Measurements from ENCODE around the gene ARMC12.
"Not testable (repeated sequence)": the region's sequence is repeated elsewhere in the genome, so short reads cannot be mapped to it uniquely, and the experiment has no call there.

The ARMC12 gene

GRCh38 chr6:35734319-35734718 is 2.5 kb upstream of the ARMC12 start:
- not testable (repeated sequence) for DNase-seq (ENCODE audit: low read depth in 1 of 2, low spot score in 1 of 2)

DNA sequence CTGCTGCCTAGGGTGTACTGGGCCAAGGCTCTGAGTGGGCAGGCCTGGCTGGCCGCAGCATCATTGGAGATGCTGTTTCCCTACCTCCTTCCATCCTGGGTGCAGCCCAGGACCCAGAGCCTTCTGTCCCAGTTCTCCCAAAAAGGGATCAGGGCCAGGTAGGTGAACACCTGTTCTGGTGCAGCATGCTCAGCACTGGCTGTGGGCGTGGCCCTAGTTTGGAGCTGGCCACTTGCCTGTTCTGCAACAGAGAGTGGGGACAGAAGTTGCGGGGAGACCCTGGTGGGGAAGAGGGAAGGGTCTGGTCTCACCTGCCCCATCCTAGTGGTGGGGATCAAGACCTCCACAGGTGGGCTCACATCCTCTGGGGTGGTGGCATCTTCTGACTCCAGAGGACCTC is 1.4 kb upstream of the ARMC12 start:
- no peak for DNase-seq (ENCODE audit: low read depth in 1 of 2, low spot score in 1 of 2)

DNA sequence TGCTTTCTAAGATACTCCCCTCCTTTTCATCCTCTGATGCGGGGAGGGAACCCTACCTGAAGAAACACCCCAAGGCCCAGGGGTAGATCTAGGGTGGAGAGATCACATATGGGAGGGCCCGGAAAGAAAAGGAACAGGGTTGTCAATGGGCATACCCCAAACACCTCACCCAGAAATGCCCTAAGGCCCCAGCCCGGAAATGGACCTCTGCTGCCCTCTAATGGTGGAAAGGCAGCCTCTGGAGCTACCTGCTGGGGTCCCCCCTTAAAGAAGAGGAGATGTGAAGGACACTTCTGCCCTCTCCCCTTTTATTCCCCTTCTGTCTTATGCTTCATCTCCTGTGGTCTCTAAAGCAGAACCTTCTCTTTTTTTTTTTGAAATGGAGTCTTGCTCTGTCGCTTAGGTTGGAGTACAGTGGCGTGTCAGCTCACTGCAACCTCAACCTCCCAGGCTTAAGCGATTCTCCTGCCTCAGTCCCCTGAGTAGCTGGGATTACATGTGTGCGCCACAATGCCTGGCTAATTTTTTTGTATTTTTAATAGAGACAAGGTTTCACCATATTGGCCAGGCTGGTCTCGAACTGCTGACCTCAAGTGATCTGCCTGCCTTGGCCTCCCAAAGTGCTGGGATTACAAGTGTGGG is 458 bp upstream of the ARMC12 start:
- DNase-seq (ENCODE audit: low read depth in 1 of 2, low spot score in 1 of 2), result peak; percentile 73 to 80

DNA sequence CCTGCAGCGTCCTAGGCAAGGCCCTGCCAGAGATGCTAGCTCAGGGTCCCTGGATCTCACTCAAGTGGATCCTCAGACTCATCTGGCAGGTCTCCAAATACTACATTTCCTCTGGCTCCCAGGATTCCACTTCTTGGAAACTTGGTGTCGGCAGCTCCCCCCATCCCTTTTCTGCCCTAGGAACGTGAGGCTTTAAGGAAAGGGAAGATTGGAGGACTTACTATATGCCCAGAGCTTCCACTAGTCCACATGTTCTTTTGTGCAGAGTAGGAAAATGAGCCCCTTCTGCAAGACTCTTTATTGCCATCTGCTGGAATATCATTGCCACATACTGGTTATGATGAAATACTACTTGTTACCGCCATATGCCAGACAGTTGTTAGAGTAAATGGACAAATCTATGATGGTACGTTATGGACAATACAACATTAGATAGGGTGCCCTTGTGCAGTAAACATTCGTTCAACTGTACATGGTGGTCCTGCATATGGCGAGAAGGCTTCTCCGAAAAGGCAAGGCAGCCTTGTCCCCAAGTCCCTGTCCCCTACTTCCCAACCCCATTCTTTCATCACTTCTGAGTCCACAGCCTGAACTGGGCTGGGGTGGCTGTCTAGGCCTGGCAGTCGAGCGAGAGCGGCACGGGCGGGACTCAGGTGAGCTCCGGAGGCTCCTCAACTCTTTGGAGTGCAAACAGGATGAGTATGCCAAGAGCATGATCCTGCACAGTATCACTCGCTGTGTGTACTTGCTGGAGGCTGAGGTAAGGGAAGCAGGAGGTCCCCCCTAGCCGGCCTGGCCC is 780 bp downstream of the ARMC12 start:
- DNase-seq (ENCODE audit: low read depth in 1 of 2, low spot score in 1 of 2), result no peak

DNA sequence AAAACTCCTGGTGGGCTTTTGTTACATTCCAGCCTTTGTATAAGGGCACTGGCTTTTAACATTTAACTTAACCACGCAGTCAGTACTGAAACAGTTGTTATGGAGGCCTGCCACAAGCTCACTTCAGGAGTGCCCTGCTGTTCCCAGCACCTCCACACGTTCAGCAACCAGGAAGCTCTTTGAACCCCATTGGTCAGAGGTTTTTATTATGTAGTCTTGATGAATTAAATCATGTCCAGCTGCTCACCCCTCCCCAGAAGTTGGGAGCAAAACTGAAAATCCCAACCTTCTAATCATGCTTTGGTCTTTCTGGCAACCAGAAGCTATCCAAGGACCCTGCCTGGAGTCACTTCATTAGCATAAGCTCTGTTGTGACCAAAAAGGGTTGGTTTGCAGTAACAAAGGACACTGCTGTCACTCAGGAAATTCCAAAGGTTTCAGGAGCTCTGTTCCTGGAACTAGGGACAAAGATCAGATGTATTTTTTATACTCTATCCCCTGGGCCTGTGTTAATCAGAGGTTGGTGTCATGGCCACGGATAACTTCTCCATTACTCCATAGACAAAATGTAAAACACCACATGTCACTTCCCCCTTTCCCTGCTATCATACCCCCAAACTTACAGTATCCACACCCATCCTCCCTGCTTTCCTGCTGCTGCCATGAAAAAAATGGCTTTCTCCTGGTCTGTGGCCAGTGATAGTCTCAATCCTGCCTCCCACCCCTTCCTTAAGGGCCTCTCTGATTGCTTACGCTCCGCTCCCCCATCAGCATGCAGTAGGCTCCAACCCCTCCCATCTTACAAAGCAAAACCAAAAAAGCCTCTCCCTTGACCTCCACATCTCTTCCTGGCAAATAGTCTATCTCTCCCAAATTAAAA is 3.1 kb downstream of the ARMC12 start:
- DNase-seq (ENCODE audit: low read depth in 1 of 2, low spot score in 1 of 2), result no peak

DNA sequence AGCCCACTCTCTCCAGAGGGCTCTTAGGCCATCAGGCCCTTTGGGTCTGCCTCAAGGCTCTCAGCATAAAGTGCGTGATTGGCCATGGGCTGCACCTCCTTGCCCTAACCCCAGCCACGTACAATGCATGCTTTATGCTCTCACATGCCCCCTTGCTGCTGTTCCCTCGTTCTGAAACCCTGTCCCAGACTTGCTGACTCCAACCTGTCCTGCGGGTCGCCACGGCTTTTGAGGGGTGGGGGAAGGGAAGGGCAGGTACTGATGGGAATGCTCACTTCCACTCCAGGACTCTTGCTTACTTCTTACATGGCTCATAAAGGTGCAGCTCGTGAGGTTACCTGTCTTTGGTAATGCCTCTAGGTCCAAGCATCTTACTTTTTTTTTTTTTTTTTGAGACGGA is 6.0 kb downstream of the ARMC12 start:
- DNase-seq (ENCODE audit: low read depth in 1 of 2, low spot score in 1 of 2), result no peak

- DNase-seq (ENCODE audit: low read depth in 1 of 2, low spot score in 1 of 2), result no peak
These were observed 8.7 kb downstream of the ARMC12 start for GRCh38 chr6:35745509-35745908.

DNA sequence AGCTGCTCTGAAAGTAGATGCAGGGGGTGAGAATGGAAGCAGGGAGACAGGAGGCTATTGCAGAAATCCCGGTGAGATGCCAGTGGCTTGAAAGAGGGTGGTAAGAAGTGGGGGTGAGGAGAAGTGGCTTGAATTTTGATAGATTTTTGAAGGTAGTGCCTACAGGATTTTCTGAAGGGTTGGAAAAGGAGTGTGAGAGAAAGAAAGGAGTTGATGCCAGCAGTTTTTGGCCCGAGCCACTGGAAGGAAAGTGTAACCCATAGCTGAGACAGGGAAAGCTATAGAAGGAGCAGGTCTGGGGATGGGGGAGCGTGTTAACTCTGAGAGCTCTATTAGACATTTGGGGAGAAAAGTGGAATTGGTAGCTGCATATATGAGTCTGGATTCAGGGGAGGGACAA is 9.7 kb downstream of the ARMC12 start:
- DNase-seq (ENCODE audit: low read depth in 1 of 2, low spot score in 1 of 2), result no peak

DNA sequence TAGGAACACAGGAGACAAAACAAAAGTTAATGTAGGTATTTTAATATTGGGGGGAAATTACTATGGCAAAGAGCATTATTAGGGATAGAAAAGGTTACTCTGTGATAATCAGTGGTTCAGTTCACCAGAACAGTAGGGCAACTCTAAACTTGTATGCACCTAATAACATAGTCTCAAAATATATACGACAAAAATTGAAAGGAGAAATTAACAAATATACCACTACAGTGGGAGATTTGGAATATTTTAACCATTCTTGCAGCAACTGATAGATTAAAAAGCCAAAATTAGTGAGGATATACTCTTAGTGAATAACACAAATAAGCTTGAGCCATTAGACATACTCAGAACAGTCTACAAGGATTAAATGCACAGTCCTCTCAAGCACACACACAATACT is 11.0 kb downstream of the ARMC12 start:
- no peak for DNase-seq (ENCODE audit: low read depth in 1 of 2, low spot score in 1 of 2)

- no peak for DNase-seq (ENCODE audit: low read depth in 1 of 2, low spot score in 1 of 2)
These were observed 13.7 kb downstream of the ARMC12 start for GRCh38 chr6:35750557-35750956.

DNA sequence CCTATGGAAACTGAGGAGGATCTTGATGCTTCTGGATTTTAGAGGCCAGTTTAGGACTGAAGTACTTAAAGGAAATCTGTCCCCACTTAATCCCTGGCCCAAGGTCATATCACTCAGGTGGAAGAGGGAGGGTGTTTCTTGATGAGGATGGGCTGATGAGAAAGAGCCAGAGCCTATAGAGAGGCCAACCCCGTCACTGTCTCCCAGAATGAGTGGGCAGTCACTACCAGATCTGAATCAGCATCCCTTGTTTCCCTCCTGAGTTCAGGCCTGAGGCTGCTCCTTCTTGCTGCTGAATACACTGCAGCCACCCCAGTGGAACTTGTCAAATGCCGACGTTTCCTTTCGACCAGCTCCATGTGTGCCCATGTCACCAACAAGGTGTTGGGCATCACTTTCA is 14.8 kb downstream of the ARMC12 start:
- DNase-seq (ENCODE audit: low read depth in 1 of 2, low spot score in 1 of 2), result no peak

DNA sequence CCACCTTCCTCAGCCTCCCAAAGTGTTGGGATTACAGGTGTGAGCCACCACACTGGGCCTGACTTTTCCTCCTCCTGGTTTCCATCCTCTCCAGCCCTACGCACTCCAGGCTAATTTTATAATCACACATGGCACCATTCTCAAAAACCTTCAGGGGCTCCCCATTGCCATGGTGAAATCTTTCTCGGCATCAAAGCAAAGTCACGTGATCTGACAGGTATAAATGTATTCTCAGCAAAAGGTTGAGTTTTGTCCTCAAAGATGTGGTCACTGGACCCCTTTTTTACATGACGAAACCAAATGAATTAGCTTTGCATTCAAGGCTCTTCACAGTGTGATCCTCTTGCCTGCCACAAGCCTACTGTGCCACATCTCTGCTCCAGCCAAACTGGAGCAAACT is 15.5 kb downstream of the ARMC12 start:
- DNase-seq (ENCODE audit: low read depth in 1 of 2, low spot score in 1 of 2), result no peak

DNA sequence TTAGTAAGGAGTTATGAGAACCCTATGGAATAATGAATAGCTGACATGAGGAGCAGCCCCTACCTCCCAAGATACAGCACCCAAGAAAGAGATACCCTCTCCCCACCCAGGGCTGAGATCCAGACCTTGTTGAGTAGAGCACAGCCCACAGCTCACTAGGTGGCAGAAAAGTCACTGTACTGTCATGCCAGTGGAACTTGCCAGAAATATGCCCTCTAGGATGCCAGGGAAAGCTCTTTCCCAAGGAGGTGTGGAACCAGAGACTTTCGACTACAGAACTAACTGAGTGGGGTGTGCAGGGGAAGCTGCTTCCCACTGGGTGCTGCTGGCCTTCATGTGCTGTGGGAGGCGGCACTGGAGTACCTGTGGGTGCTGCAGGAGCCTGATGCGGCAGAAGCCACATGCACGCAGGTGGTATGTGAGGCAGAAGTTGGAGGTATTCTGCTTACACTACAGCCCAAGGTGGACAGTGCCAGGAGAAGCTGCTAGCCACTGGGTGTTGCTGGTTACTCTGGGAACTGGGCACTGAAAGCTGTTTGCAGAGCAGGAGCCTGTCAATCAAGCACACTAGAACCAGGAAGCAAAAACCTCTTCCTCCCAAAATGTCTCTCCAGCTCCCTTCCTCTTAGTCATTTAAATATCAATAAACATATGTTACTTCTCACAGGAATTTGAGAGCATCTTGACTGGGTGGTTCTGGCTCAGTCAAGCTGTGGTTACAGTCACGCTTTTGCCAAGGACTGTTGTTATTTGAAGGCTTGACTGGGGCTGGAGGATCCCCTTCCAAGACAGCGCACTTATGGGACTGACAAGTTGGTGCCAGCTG is 17.8 kb downstream of the ARMC12 start:
- no peak for DNase-seq (ENCODE audit: low read depth in 1 of 2, low spot score in 1 of 2)

- DNase-seq (ENCODE audit: low read depth in 1 of 2, low spot score in 1 of 2), result no peak
These were observed 18.6 kb downstream of the ARMC12 start for GRCh38 chr6:35755278-35755924.

DNA sequence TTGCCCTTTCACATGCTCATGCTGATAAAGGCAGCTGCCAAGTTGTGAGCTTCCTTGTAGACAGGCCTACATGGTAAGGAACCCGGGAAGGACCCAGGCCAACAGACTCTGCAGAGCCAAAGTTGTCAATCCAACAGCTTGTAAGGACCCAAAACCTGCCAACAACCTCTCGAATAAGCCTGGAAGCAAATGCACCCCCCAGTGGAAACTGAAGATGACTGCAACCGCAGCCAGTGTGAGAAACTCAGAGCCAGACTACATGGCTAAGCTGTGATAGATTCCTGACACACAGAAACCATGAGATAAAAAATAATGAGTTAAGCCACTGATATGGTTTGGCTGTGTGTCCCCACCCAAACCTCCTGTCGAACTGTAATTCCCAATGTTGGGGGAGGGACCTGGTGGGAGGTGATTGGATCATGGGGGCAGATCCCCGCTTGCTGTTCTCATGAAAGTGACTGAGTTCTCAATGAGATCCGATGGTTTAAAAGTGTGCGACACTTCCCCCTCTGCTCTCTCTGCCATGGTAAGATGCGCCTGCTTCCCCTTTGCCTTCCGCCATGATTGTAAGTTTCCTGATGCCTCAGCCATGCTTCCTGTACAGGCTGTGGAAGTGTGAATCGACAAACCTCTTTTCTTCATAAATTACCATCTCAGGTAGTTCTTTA is 20.8 kb downstream of the ARMC12 start:
- DNase-seq (ENCODE audit: low read depth in 1 of 2, low spot score in 1 of 2), result no peak

- no peak for DNase-seq (ENCODE audit: low read depth in 1 of 2, low spot score in 1 of 2)
These were observed 22.6 kb downstream of the ARMC12 start for GRCh38 chr6:35759426-35759825.

DNA sequence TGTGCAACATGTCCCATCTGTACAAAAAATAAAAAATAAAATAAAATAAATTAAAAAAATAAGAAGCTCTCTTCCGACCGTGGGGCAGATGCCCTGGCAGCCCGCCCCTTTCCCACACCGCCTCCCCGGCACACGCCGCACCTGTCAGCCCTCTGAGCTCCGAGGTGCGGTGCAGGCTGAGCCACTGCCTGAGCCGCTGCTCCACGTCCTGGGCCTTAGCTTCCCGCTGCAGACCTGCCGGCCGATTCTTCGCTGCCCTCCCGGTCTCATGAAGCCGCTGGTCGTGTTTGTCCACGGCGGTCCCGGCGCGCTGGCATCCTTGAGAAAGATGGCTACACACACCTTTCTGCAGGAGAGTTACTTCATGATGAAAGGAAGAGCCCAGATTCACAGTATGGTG is 28.9 kb downstream of the ARMC12 start:
- no peak for DNase-seq (ENCODE audit: low read depth in 1 of 2, low spot score in 1 of 2)

DNA sequence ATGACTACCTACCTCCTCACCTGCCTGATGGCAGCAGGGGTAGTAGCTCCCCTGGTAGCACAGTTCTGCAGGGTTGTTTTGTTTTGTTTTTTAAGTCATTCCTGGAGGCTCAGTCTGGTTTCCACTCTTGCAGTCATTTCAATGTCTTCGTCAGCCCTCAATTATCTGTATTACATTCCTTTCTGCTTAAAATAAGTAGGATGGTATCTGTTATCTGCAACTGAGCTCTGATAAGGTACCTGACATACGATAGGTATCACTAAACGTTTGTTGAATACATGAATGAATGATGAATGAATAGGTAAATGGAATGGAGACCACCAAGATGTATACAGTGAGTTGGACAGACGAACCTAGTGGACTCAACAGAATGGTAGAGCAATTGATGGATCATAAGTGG is 32.4 kb downstream of the ARMC12 start:
- no peak for DNase-seq (ENCODE audit: low read depth in 1 of 2, low spot score in 1 of 2)

DNA sequence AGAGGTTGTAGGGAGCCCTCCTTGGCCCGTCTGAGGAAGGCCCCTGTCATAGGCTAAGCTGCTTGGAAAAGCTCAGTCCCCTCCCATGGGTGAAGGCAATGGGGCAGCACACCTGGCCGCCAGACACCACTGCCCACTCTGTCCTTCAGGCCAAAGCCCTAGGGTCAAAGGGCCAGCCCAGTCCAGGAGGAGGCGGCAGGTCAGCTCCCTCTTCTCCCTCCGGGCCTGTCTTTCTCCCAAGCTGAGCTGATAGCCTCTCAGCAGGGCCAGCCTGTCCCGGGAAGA is 34.5 kb downstream of the ARMC12 start:
- no peak for DNase-seq (ENCODE audit: low read depth in 1 of 2, low spot score in 1 of 2)

DNA sequence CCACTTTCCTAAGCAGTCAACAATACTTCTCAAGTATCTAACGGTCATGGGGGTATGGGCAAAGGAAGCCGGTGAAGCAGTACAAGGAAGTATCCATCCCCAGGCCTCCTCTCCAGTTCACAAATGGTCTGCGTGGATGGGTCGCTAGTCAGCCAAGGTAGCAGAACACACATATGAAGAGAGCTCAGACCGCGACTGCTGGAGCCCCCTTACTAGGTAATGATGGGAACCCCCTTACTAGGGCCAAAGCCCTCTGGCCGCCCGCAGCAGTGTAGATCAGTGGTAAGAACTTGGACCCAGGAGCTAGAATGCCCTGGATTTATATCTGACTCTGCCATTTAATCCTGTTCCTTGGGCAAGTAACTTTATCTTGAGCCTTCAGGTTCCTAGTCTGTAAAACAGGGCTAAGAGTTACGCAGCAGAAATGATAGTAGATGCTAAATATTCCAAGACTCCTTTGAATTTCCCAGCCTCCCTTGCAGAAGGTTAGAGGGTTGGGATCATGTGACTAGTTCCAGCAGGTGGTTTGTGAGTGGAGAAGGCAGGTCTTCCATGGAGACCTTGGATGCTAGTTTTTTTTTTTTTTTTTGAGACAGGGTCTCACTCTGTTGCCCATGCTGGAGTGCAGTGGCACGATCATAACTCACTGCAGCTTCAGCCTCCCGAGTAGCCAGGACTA is 37.4 kb downstream of the ARMC12 start:
- no peak for DNase-seq (ENCODE audit: low read depth in 1 of 2, low spot score in 1 of 2)
